22Rv1 (cell line): ENCODE data around the gene MLLT1.

Experiments
- CTCF ChIP-seq: fragments of 450-650 bp; IDR thresholded peaks from 2 replicates; pipeline ENCODE4 v1.5.1; 2017; ENCODE audit warnings: mild to moderate bottlenecking
- ZFX ChIP-seq: fragments of 450-650 bp; IDR thresholded peaks from 2 replicates; pipeline ENCODE4 v1.6.1; 2017; ENCODE audit warnings: antibody characterized with exemption, borderline replicate concordance

DNA sequence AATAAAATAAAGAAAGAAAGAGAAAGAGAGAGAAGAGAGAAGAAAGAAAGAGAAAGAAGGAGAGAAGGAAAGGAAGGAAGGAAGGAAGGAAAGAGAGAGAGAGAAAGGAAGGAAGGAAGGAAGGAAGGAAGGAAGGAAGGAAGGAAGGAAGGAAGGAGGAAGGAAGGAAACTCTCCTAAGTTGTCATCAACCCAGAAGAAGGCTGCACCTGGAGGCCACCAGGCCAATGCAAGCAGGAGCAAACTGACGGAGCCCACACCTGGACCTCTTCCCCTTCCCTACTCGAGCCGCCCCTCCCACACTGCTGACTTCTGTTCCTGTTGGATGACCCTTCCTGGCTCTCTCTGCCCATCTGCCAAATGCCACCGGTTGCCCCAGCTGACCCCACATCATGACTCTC is 45.0 kb upstream of the MLLT1 start:
- TF ChIP-seq CTCF (no peak), ZFX (no peak)
